ENCODE measurements around the gene EFCAB8.

The EFCAB8 gene

GRCh38 chr20:32965581-32966373 lies 107.1 kb downstream of the EFCAB8 start:
- H3K4me3 ChIP-seq (ENCODE audit: low read length in 2 of 2), result no peak overlapping the region
- no peak overlapping the region for H3K9ac ChIP-seq (ENCODE audit: low read length in 2 of 2)
- H3K9me3 ChIP-seq (ENCODE audit: control insufficient read depth in 2 of 2, low read length in 2 of 2), result no peaks in the 10 kb centered on the region
- peaks cover 0 to 2% of the 10 kb centered on the region in 2 donors for H3K27me3 ChIP-seq (ENCODE audit: control insufficient read depth in 1 of 2, insufficient read depth in 2 of 2, low read length in 2 of 2)
- H3K27ac ChIP-seq (ENCODE audit: low read length), result no peak overlapping the region
- no peaks in the 10 kb centered on the region for H3K4me1 ChIP-seq (ENCODE audit: control insufficient read depth, insufficient read depth, low read length)
- no peaks in the 10 kb centered on the region for H3K36me3 ChIP-seq (ENCODE audit: control insufficient read depth in 2 of 2, insufficient read depth in 2 of 2, low read length in 2 of 2)

GRCh38 chr20:32966382-32966781 lies 107.7 kb downstream of the EFCAB8 start:
- H3K4me3 ChIP-seq (ENCODE audit: low read length in 2 of 2), result no peak overlapping the region
- H3K27me3 ChIP-seq (ENCODE audit: control insufficient read depth in 1 of 2, insufficient read depth in 2 of 2, low read length in 2 of 2), result peaks cover 0 to 2% of the 10 kb centered on the region in 2 donors
- no peaks in the 10 kb centered on the region for H3K36me3 ChIP-seq (ENCODE audit: control insufficient read depth in 2 of 2, insufficient read depth in 2 of 2, low read length in 2 of 2)
- no peak overlapping the region for H3K27ac ChIP-seq (ENCODE audit: low read length)
- no peaks in the 10 kb centered on the region for H3K9me3 ChIP-seq (ENCODE audit: control insufficient read depth in 2 of 2, low read length in 2 of 2)
- no peak overlapping the region for H3K9ac ChIP-seq (ENCODE audit: low read length in 2 of 2)
- no peaks in the 10 kb centered on the region for H3K4me1 ChIP-seq (ENCODE audit: control insufficient read depth, insufficient read depth, low read length)

GRCh38 chr20:32966881-32967781 lies 108.4 kb downstream of the EFCAB8 start:
- H3K27ac ChIP-seq (ENCODE audit: low read length), result no peak overlapping the region
- peaks cover 0 to 2% of the 10 kb centered on the region in 2 donors for H3K27me3 ChIP-seq (ENCODE audit: control insufficient read depth in 1 of 2, insufficient read depth in 2 of 2, low read length in 2 of 2)
- no peak overlapping the region for H3K4me3 ChIP-seq (ENCODE audit: low read length in 2 of 2)
- H3K4me1 ChIP-seq (ENCODE audit: control insufficient read depth, insufficient read depth, low read length), result no peaks in the 10 kb centered on the region
- H3K9me3 ChIP-seq (ENCODE audit: control insufficient read depth in 2 of 2, low read length in 2 of 2), result no peaks in the 10 kb centered on the region
- H3K36me3 ChIP-seq (ENCODE audit: control insufficient read depth in 2 of 2, insufficient read depth in 2 of 2, low read length in 2 of 2), result no peaks in the 10 kb centered on the region
- no peak overlapping the region for H3K9ac ChIP-seq (ENCODE audit: low read length in 2 of 2)

GRCh38 chr20:32967961-32968457 lies 109.3 kb downstream of the EFCAB8 start:
- no peaks in the 10 kb centered on the region for H3K4me1 ChIP-seq (ENCODE audit: control insufficient read depth, insufficient read depth, low read length)
- peaks cover 0 to 2% of the 10 kb centered on the region in 2 donors for H3K27me3 ChIP-seq (ENCODE audit: control insufficient read depth in 1 of 2, insufficient read depth in 2 of 2, low read length in 2 of 2)
- H3K27ac ChIP-seq (ENCODE audit: low read length), result no peak overlapping the region

GRCh38 chr20:32968478-32969241 lies 109.9 kb downstream of the EFCAB8 start:
- no peak overlapping the region for H3K4me3 ChIP-seq (ENCODE audit: low read length in 2 of 2)
- H3K27ac ChIP-seq (ENCODE audit: low read length), result no peak overlapping the region
- no peaks in the 10 kb centered on the region for H3K9me3 ChIP-seq (ENCODE audit: control insufficient read depth in 2 of 2, low read length in 2 of 2)
- no peaks in the 10 kb centered on the region for H3K27me3 ChIP-seq (ENCODE audit: control insufficient read depth in 1 of 2, insufficient read depth in 2 of 2, low read length in 2 of 2)
- H3K9ac ChIP-seq (ENCODE audit: low read length in 2 of 2), result no peak overlapping the region
- no peaks in the 10 kb centered on the region for H3K4me1 ChIP-seq (ENCODE audit: control insufficient read depth, insufficient read depth, low read length)
- no peaks in the 10 kb centered on the region for H3K36me3 ChIP-seq (ENCODE audit: control insufficient read depth in 2 of 2, insufficient read depth in 2 of 2, low read length in 2 of 2)

More at GRCh38 chr20:32967961-32968457, 109.3 kb downstream of the EFCAB8 start:
- no peak overlapping the region for H3K4me3 ChIP-seq (ENCODE audit: low read length in 2 of 2)
- H3K9me3 ChIP-seq (ENCODE audit: control insufficient read depth in 2 of 2, low read length in 2 of 2), result no peaks in the 10 kb centered on the region
- H3K36me3 ChIP-seq (ENCODE audit: control insufficient read depth in 2 of 2, insufficient read depth in 2 of 2, low read length in 2 of 2), result no peaks in the 10 kb centered on the region
- no peak overlapping the region for H3K9ac ChIP-seq (ENCODE audit: low read length in 2 of 2)

- H3K9ac ChIP-seq (ENCODE audit: low read length in 2 of 2), result no peak overlapping the region
- H3K36me3 ChIP-seq (ENCODE audit: control insufficient read depth in 2 of 2, insufficient read depth in 2 of 2, low read length in 2 of 2), result no peaks in the 10 kb centered on the region
- no peak overlapping the region for H3K4me3 ChIP-seq (ENCODE audit: low read length in 2 of 2)
- no peaks in the 10 kb centered on the region for H3K9me3 ChIP-seq (ENCODE audit: control insufficient read depth in 2 of 2, low read length in 2 of 2)
- H3K4me1 ChIP-seq (ENCODE audit: control insufficient read depth, insufficient read depth, low read length), result no peaks in the 10 kb centered on the region
- H3K27me3 ChIP-seq (ENCODE audit: control insufficient read depth in 1 of 2, insufficient read depth in 2 of 2, low read length in 2 of 2), result no peaks in the 10 kb centered on the region
- H3K27ac ChIP-seq (ENCODE audit: low read length), result no peak overlapping the region
Measured at GRCh38 chr20:32969356-32970114, 110.8 kb downstream of the EFCAB8 start.

- no peak overlapping the region for H3K27ac ChIP-seq (ENCODE audit: low read length)
- H3K4me1 ChIP-seq (ENCODE audit: control insufficient read depth, insufficient read depth, low read length), result no peaks in the 10 kb centered on the region
- H3K4me3 ChIP-seq (ENCODE audit: low read length in 2 of 2), result no peak overlapping the region
- H3K9me3 ChIP-seq (ENCODE audit: control insufficient read depth in 2 of 2, low read length in 2 of 2), result no peaks in the 10 kb centered on the region
- no peaks in the 10 kb centered on the region for H3K36me3 ChIP-seq (ENCODE audit: control insufficient read depth in 2 of 2, insufficient read depth in 2 of 2, low read length in 2 of 2)
- no peaks in the 10 kb centered on the region for H3K27me3 ChIP-seq (ENCODE audit: control insufficient read depth in 1 of 2, insufficient read depth in 2 of 2, low read length in 2 of 2)
- H3K9ac ChIP-seq (ENCODE audit: low read length in 2 of 2), result no peak overlapping the region
Measured at GRCh38 chr20:32970115-32970972, 111.6 kb downstream of the EFCAB8 start.

- H3K36me3 ChIP-seq (ENCODE audit: control insufficient read depth in 2 of 2, insufficient read depth in 2 of 2, low read length in 2 of 2), result no peaks in the 10 kb centered on the region
- no peaks in the 10 kb centered on the region for H3K4me1 ChIP-seq (ENCODE audit: control insufficient read depth, insufficient read depth, low read length)
- H3K9ac ChIP-seq (ENCODE audit: low read length in 2 of 2), result no peak overlapping the region
- no peak overlapping the region for H3K27ac ChIP-seq (ENCODE audit: low read length)
- no peaks in the 10 kb centered on the region for H3K9me3 ChIP-seq (ENCODE audit: control insufficient read depth in 2 of 2, low read length in 2 of 2)
- no peak overlapping the region for H3K4me3 ChIP-seq (ENCODE audit: low read length in 2 of 2)
- H3K27me3 ChIP-seq (ENCODE audit: control insufficient read depth in 1 of 2, insufficient read depth in 2 of 2, low read length in 2 of 2), result no peaks in the 10 kb centered on the region
Measured at GRCh38 chr20:32970973-32971300, 112.2 kb downstream of the EFCAB8 start.

GRCh38 chr20:32971703-32972161 lies 113.0 kb downstream of the EFCAB8 start:
- no peaks in the 10 kb centered on the region for H3K36me3 ChIP-seq (ENCODE audit: control insufficient read depth in 2 of 2, insufficient read depth in 2 of 2, low read length in 2 of 2)
- no peaks in the 10 kb centered on the region for H3K27me3 ChIP-seq (ENCODE audit: control insufficient read depth in 1 of 2, insufficient read depth in 2 of 2, low read length in 2 of 2)
- H3K4me3 ChIP-seq (ENCODE audit: low read length in 2 of 2), result no peak overlapping the region
- no peak overlapping the region for H3K9ac ChIP-seq (ENCODE audit: low read length in 2 of 2)
- H3K27ac ChIP-seq (ENCODE audit: low read length), result no peak overlapping the region
- H3K4me1 ChIP-seq (ENCODE audit: control insufficient read depth, insufficient read depth, low read length), result no peaks in the 10 kb centered on the region
- H3K9me3 ChIP-seq (ENCODE audit: control insufficient read depth in 2 of 2, low read length in 2 of 2), result no peaks in the 10 kb centered on the region
